Measurements from ENCODE around the gene BAX. TPM values are rescaled to one million over a fixed set of nuclear protein-coding genes. Genes with fewer than 3 reads are reported as not detected.
A peak's percentile ranks its signal among the peaks of the same experiment; 100 is the strongest.

BAX gene
- total and polyA plus RNA-seq, 9 of the 15 experiments (the other 6 are each of a cell fraction or from before 2014, with no cell fraction given) = 3.2 to 95.4 (median 44.5) TPM

DNA sequence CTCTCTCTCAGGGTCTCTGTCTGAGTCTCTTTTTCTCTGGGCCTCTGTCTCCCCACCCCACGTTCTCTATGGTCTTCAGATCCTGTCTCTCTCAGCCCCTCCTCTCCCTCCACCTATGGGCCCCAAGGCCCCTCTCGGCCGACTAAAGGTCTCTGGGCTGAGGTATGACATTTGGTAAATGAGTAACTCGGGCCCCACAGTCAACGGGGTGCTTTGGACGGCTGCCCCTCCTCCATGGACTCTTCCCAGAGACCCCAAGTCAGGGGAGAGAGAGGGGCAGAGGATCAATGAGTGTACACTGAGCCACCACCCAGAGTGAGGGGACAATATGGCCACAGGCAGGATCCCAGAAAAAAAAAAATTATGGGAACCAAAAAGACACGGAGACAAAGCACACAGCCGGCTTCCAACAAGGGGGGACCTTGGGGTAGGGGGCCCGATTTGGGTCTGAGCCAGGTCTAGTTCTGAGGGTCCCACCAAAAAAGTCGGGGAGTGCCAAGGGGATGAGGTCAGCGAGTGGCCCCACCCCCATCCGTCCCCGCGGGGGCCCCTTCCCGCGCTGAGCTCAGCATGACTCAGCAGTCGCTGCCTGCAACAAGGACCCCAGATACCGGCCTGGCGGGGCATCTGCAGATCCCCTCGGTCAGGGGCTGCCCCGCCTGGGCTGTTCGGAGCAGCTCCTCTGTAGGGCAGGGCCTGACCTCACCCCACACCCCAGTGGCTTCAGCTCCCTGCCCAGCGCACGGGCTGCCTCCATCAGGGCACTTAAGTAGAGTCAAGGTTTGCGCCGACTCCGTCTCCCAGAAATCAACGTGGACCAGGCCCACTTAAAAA, 8.9 kb downstream of the BAX start (continued):
- TF ChIP-seq, protein P1, sequence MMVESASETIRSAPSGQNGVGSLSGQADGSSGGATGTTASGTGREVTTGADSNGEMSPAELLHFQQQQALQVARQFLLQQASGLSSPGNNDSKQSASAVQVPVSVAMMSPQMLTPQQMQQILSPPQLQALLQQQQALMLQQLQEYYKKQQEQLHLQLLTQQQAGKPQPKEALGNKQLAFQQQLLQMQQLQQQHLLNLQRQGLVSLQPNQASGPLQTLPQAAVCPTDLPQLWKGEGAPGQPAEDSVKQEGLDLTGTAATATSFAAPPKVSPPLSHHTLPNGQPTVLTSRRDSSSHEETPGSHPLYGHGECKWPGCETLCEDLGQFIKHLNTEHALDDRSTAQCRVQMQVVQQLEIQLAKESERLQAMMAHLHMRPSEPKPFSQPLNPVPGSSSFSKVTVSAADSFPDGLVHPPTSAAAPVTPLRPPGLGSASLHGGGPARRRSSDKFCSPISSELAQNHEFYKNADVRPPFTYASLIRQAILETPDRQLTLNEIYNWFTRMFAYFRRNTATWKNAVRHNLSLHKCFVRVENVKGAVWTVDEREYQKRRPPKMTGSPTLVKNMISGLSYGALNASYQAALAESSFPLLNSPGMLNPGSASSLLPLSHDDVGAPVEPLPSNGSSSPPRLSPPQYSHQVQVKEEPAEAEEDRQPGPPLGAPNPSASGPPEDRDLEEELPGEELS (CRISPR knock-in tag; IDR thresholded peaks at IDR 0.05; ENCODE audit: borderline replicate concordance) = no peak
- TF ChIP-seq ZNF830 (CRISPR knock-in tag; IDR thresholded peaks at IDR 0.05) (no peak), NFE2 (IDR thresholded peaks at IDR 0.05; ENCODE audit: low read depth) (peak; percentile 99), GTF2F1 (IDR thresholded peaks at IDR 0.05; ENCODE audit: low read depth, low read length) (peak; percentile 75; the same call in 1 of the 2 replicates), MED1 (CRISPR knock-in tag; IDR thresholded peaks at IDR 0.05; ENCODE audit: borderline replicate concordance) (no peak), PTRF (tag; IDR thresholded peaks at IDR 0.05) (peak; percentile 79), KLF10 (CRISPR knock-in tag; IDR thresholded peaks at IDR 0.05) (no peak), CREM (IDR thresholded peaks at IDR 0.05; ENCODE audit: low read depth) (peak; percentile 81), KLF6 (CRISPR knock-in tag; IDR thresholded peaks at IDR 0.05; ENCODE audit: borderline replicate concordance) (peak; percentile 67; the same call in 1 of the 2 replicates), ZBTB1 (CRISPR knock-in tag; IDR thresholded peaks at IDR 0.05; ENCODE audit: borderline replicate concordance, low read depth) (no peak), TAL1 (IDR thresholded peaks at IDR 0.05) (0 out of 2 replicates have a peak, but pooled peaks have one; percentile 5), POLR3A (IDR thresholded peaks at IDR 0.05; ENCODE audit: borderline replicate concordance, extremely low read depth, insufficient read depth, insufficient read length) (no peak), FOXK2 (conservative IDR thresholded peaks at IDR 0.05 in 1 of 2, IDR thresholded peaks at IDR 0.05 in 1 of 2; ENCODE audit: low read depth in 2 of 2) (peak; percentile 81 to 85), RBM14 (IDR thresholded peaks at IDR 0.05; ENCODE audit: borderline replicate concordance, insufficient read depth, low read depth, low read length) (no peak), ZNF431 (CRISPR knock-in tag; IDR thresholded peaks at IDR 0.05) (0 out of 2 replicates have a peak, but pooled peaks have one; percentile 29)
- TF ChIP-seq, protein P2, sequence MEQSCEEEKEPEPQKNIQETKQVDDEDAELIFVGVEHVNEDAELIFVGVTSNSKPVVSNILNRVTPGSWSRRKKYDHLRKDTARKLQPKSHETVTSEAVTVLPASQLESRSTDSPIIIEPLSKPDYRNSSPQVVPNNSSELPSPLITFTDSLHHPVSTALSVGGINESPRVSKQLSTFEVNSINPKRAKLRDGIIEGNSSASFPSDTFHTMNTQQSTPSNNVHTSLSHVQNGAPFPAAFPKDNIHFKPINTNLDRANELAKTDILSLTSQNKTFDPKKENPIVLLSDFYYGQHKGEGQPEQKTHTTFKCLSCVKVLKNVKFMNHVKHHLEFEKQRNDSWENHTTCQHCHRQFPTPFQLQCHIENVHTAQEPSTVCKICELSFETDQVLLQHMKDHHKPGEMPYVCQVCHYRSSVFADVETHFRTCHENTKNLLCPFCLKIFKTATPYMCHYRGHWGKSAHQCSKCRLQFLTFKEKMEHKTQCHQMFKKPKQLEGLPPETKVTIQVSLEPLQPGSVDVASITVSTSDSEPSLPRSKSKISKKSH (CRISPR knock-in tag; IDR thresholded peaks at IDR 0.05) = no peak
- TF ChIP-seq, protein P3, sequence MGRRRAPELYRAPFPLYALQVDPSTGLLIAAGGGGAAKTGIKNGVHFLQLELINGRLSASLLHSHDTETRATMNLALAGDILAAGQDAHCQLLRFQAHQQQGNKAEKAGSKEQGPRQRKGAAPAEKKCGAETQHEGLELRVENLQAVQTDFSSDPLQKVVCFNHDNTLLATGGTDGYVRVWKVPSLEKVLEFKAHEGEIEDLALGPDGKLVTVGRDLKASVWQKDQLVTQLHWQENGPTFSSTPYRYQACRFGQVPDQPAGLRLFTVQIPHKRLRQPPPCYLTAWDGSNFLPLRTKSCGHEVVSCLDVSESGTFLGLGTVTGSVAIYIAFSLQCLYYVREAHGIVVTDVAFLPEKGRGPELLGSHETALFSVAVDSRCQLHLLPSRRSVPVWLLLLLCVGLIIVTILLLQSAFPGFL (CRISPR knock-in tag; IDR thresholded peaks at IDR 0.05) = no peak
- TF ChIP-seq, protein P4, sequence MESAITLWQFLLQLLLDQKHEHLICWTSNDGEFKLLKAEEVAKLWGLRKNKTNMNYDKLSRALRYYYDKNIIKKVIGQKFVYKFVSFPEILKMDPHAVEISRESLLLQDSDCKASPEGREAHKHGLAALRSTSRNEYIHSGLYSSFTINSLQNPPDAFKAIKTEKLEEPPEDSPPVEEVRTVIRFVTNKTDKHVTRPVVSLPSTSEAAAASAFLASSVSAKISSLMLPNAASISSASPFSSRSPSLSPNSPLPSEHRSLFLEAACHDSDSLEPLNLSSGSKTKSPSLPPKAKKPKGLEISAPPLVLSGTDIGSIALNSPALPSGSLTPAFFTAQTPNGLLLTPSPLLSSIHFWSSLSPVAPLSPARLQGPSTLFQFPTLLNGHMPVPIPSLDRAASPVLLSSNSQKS (CRISPR knock-in tag; IDR thresholded peaks at IDR 0.05) = no peak
- TF ChIP-seq, protein P5, sequence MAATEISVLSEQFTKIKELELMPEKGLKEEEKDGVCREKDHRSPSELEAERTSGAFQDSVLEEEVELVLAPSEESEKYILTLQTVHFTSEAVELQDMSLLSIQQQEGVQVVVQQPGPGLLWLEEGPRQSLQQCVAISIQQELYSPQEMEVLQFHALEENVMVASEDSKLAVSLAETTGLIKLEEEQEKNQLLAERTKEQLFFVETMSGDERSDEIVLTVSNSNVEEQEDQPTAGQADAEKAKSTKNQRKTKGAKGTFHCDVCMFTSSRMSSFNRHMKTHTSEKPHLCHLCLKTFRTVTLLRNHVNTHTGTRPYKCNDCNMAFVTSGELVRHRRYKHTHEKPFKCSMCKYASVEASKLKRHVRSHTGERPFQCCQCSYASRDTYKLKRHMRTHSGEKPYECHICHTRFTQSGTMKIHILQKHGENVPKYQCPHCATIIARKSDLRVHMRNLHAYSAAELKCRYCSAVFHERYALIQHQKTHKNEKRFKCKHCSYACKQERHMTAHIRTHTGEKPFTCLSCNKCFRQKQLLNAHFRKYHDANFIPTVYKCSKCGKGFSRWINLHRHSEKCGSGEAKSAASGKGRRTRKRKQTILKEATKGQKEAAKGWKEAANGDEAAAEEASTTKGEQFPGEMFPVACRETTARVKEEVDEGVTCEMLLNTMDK (IDR thresholded peaks at IDR 0.05; ENCODE audit: borderline replicate concordance, insufficient read depth, low read depth, low read length, poor library complexity, severe bottlenecking) = no peak
